DMS53 treated with DMSO at 0.1 percent for 48 hours (cell line): ENCODE results near the gene HDAC9.

Source experiments
- DNase-seq: peaks from one replicate; lab custom pipeline; 2025; ENCODE audit not compliant: unreplicated experiment; lab: John Stamatoyannopoulos, UW

HDAC9 gene

DNA sequence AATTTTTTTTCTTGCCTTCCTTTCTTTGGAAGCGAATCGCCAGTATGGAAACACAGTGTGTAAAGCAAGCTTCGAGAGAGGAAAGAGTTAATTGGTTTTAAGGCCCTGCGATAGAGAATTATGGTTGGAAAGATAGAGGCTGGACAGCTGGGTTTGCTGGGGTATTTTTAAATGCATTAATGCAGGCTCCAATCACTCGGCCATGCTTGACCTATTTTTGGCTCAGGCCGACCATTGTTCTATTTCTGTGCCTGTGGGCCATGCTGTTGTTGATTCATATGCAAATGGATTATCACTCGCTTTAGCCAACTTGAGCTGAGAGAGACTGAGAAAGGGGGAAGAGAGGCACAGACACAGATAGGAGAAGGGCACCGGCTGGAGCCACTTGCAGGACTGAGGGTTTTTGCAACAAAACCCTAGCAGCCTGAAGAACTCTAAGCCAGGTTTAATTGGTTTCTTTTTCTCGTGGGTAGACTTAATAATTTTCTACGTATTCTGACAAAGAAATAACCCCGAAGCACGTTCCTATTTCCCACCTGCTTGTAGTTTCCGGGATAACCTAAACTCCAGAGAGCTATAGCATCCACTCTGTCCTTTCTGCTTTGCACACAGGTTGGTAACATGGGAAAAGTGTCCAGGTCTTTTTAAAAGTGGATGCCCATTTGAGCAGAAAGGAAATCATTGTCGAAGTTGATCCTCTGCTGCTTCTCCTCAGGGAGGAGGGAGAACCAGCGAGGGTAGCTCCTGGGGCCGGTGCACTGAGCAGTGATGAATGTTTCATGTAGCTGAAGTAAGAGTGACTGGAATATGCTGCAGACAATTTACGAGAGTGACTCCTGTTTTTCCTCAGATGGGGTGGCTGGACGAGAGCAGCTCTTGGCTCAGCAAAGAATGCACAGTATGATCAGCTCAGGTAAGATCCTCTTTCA lies at the start of gene HDAC9:
HDAC9 (plus strand) TSS at position 338 of the 929 bp plus-strand sequence; CDS start at position 892, 554 bp downstream.
- DNase-seq: peak; percentile 72

- DNase-seq: no peak
Measured at GRCh38 chr7:18445916-18446520, 49.5 kb upstream of the HDAC9 start.

DNA sequence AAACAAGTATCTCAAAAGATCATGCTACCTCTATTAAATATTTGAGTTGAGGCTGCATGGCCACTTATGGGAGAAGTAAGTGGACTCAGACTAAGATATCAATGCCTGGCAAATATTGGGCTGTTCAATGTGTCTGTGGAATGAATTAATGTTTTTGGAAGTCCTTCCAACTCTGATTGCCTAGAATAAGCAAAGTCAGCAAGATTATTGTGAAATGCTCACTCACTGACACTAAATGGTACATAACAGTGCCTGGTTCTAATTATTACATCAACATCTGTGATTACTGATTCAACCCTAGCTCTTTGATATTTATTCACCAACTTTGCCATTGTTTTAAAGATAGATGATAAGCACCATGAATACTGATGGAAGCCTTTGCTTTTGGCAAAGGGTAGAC lies 45.5 kb upstream of the HDAC9 start:
- DNase-seq: no peak

DNA sequence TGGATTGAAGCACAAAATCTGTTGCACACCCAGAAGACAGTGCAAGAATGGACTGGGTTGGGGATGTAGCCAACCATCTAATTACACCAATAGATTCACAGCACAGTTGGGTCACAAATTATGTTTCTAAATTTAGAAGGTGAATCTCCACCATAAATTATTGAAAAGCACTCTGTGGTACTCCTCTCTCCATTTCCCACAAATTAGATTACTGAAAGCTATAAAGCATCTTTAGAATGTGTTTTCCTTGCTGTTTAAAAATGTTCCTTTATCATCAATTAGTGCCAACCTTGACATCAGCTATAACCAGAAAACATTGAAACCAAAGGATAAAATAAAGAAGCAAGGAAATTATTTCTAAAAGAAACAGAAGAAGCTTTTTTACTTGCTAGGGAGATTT lies 39.9 kb upstream of the HDAC9 start:
- DNase-seq: no peak

- DNase-seq: no peak
Measured at GRCh38 chr7:18457832-18458231, 37.7 kb upstream of the HDAC9 start.

DNA sequence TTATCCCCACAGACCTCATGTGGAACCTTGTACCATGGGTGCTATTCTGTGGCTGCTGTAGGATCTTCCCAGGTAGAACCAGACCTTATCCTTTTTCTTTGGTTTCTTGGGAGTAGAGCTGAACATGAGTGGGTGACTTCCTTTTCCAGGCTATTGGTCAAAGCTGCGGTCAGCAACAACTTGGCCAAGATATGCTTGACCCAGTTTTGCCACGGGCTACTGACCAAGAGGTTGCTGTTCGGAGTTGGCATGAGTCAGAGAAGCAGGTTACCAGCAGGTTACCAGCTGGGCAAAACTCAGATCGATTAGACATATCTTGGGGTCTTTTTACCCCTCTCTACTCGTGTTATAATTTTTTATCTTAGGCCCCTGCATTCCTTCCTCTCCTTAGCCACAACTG lies 36.7 kb upstream of the HDAC9 start:
- no peak for DNase-seq

DNA sequence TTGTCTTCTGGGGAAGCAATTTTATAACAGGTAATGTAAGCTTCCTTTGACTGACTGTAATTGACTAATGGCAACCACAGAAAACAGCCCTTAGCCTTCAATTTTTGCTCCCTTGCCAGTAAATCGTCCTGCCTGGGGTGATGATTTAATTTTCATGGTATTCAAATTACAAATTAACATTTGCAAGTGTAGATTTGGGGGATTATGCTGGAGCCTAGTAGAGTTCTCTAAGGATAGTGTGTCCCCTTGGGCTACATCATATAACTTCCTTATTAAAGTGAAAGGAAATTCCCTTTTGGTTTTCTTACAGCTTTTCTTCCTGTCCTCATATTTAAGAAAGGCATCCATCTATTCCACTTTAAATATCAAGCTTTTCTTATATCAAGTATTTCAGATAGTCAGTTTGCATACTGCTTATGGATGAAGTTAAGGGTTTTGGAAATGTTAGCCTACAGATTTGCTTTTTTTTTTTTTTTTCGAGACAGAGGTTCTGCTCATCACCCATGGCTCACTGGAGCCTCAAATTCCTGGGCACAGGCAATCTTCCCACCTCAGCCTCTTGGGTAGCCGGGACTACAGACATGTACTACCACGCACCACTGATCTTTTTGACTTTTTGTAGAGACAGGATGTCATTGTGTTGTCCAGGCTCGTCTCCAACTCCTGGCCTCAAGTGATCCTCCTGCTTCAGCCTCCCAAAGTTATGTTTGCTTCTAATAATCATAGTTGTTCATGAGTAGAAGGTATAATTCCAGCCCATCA lies 35.9 kb upstream of the HDAC9 start:
- DNase-seq: peak; percentile 4

GRCh38 chr7:18461785-18462467 lies 33.6 kb upstream of the HDAC9 start:
- no peak for DNase-seq

- no peak for DNase-seq
Measured at GRCh38 chr7:18464830-18465229, 30.7 kb upstream of the HDAC9 start.

- DNase-seq: no peak
Measured at GRCh38 chr7:18467011-18467410, 28.5 kb upstream of the HDAC9 start.

- DNase-seq: no peak
Measured at GRCh38 chr7:18468795-18469194, 26.8 kb upstream of the HDAC9 start.

DNA sequence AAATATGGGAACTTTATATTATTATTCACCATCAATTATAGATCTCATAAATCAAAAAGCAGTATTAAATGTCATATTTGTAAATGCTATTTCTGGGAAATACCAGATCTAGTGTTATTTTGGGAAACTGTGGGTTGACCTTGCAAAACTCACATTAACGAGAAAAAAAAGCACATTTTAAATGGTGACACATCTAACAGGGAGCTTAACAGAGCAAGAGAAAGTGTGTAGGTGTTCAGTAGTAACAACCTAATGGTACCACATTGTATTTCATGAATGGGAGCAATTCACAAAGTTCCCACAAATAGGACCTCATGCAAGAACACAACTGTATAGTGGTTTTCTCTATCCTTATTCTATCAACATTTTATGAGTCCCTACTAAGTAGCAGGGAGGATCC lies 26.2 kb upstream of the HDAC9 start:
- DNase-seq: no peak

DNA sequence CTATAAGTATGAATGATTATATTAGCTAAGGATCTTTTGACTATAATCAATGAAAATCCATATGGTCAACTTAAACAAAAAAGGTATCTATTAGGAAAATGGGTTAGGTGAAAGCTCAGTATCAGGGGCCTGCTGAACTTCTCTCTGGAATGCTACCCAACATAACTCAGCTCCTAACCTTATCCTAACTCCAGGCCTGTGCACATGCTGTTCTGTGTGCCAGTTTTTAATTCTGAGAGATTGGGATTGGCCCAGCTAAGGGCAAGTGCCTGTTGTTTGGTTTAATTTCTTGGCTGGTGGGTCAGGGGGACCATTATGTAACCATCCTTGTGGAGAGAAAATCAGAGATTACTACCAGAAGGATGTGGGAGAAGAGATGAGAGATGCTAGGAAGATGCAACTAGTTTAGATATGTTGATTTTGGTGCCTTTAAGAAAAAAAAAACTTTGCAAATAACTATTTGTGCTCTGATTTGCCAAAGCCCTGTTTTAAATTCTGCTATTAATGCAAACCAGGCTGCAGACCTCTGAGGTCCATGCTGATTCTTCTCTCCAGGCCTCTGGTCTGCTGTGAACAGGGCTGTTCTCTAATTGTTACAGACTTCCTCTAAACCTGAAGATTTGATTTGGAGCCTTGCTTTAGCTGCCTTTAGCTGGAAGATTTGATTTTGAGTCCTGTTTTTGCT lies 23.9 kb upstream of the HDAC9 start:
- DNase-seq: no peak

DNA sequence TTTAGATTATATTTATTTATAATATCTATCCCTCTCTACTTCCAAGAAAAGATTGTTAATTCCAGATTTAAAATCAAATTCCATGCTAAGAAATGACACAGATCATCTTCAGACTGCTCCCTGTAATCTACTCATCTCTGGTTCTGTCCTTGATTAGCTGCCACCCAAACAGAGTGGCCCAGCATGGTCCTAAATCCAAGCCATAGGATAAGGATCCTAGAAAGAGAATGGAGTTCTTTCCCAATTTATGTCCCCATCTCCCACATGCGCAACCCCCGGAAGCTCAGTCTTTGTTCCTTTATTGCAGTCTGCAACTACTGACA lies 23.4 kb upstream of the HDAC9 start:
- no peak for DNase-seq

DNA sequence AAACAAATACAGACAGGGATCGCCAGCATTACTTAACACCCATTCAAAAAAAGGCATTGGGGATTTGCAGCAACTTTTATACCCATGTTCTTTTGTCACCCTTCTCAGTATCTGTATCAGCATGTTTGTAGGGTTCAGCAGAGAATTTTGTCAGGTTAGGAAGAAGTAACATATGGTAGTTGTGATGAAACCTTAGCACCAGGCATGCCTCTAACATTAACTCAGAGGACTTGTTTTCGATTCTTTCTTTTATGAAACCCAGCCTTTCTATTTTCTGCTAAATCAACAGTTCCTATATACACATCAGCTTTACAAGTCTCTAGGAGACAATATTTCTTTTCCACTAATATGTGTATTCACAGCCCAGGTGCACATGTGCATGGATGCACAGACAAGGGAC lies 22.4 kb upstream of the HDAC9 start:
- DNase-seq: no peak

- DNase-seq: no peak
Measured at GRCh38 chr7:18474944-18475343, 20.6 kb upstream of the HDAC9 start.

DNA sequence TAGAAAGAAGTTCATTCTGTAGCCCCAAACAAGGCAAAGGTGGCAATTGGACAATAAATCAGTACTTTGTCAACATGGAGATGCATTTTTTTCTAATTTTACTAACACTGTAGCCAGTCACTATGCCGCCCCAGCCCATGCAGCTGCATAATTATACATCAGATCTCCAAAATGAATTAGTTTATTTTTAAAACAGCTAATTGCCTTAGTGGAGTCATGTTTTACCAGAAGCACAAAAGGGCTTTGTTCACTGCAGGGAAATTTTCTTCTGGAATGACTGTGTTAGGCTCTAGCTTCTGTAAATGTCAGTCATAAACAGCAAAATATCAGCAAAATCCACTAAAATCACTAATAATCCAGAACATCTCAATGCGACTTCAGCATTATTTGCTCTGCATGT lies 20.1 kb upstream of the HDAC9 start:
- DNase-seq: no peak

DNA sequence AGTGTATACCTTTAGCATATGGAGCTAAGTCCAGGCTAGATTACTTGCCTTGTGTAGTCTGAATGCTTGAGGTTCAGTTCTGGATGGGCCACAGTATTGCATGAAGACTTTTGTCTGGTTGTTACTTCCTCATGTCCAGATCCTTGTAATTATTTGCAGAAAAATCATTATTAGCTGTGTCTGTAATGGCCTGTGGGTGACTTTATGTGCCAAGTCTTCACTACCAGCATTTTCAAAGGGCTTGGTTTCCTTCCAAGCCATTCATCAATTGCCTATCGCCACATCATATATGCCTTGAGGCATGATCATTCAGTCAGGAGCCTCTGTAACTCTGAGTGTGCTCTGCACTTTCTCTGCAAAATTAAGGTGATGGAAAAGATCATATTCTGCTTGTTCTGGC lies 13.8 kb upstream of the HDAC9 start:
- no peak for DNase-seq

GRCh38 chr7:18488049-18488448 lies 7.5 kb upstream of the HDAC9 start:
- no peak for DNase-seq

GRCh38 chr7:18489624-18490023 lies 5.9 kb upstream of the HDAC9 start:
- DNase-seq: no peak

- no peak for DNase-seq
Measured at GRCh38 chr7:18491871-18492270, 3.7 kb upstream of the HDAC9 start.
